GM18858 (cell line): ENCODE results near the gene INAVA.

Source experiments
- ATAC-seq: cut with Tn5 transposase; IDR thresholded peaks from one replicate; pipeline ENCODE4 v1.9.1; 2021; ENCODE audit not compliant: unreplicated experiment

Gene INAVA

GRCh38 chr1:200877010-200877409, 17.7 kb upstream of the INAVA start:
- ATAC-seq, result no peak

GRCh38 chr1:200877839-200878551, 16.7 kb upstream of the INAVA start:
- peak; percentile 80 for ATAC-seq

- ATAC-seq, result no peak
Measured at GRCh38 chr1:200880212-200880611, 14.5 kb upstream of the INAVA start.

- no peak for ATAC-seq
Measured at GRCh38 chr1:200883118-200883517, 11.6 kb upstream of the INAVA start.

- no peak for ATAC-seq
Measured at GRCh38 chr1:200885623-200886402, 8.9 kb upstream of the INAVA start.

GRCh38 chr1:200886594-200886993, 8.1 kb upstream of the INAVA start:
- ATAC-seq, result no peak

- no peak for ATAC-seq
Measured at GRCh38 chr1:200887036-200887435, 7.7 kb upstream of the INAVA start.

- ATAC-seq, result no peak
Measured at GRCh38 chr1:200887772-200888348, 6.8 kb upstream of the INAVA start.

GRCh38 chr1:200888349-200888838, 6.3 kb upstream of the INAVA start:
- ATAC-seq, result peak; percentile 88

GRCh38 chr1:200889571-200889970, 5.1 kb upstream of the INAVA start:
- ATAC-seq, result no peak

- no peak for ATAC-seq
Measured at GRCh38 chr1:200890027-200890426, 4.7 kb upstream of the INAVA start.

GRCh38 chr1:200890818-200891773, 3.6 kb upstream of the INAVA start:
- no peak for ATAC-seq

GRCh38 chr1:200891774-200892157, 2.9 kb upstream of the INAVA start:
- no peak for ATAC-seq

GRCh38 chr1:200892546-200892945, 2.2 kb upstream of the INAVA start:
- ATAC-seq, result no peak

GRCh38 chr1:200892958-200893357, 1.7 kb upstream of the INAVA start:
- ATAC-seq, result no peak

GRCh38 chr1:200893411-200893901, 1.2 kb upstream of the INAVA start:
- no peak for ATAC-seq

GRCh38 chr1:200895443-200895789, 716 bp downstream of the INAVA start:
- ATAC-seq, result no peak

- no peak for ATAC-seq
Measured at GRCh38 chr1:200895801-200896530, 1.3 kb downstream of the INAVA start.

- no peak for ATAC-seq
Measured at GRCh38 chr1:200896531-200897196, 2.0 kb downstream of the INAVA start.

GRCh38 chr1:200897259-200897658, 2.6 kb downstream of the INAVA start:
- ATAC-seq, result no peak
